ENCODE data around the gene LPP.

- TF ChIP-seq EZH2 (IDR thresholded peaks at IDR 0.05; ENCODE audit: insufficient read depth, low read length) (no peak), CTCF (IDR thresholded peaks at IDR 0.05; ENCODE audit: insufficient read depth, low read depth, low read length) (no peak)
Observed at GRCh38 chr3:188194332-188194731, 40.4 kb downstream of the LPP start.
